Endodermal cell (in vitro differentiated cells): Measurements from ENCODE around the gene ABL1. TPM values are rescaled to one million over a fixed set of nuclear protein-coding genes. Genes with fewer than 3 reads are reported as not detected.

Source experiments
- DNase-seq: peaks from one replicate; pipeline ENCODE4 v3.0.0-alpha.2; 2017
- H3K27ac ChIP-seq: 2 replicates; pipeline ENCODE4 v1.5.1; 2013; ENCODE audit warnings: mild to moderate bottlenecking, low read depth, low read length, moderate library complexity
- H3K27me3 ChIP-seq: 2 replicates; pipeline ENCODE4 v1.6.1; 2013; ENCODE audit warnings: mild to moderate bottlenecking, low read length, moderate library complexity; ENCODE audit not compliant: insufficient read depth, control insufficient read depth, poor library complexity, severe bottlenecking
- H3K36me3 ChIP-seq: 2 replicates; pipeline ENCODE4 v1.7.0; 2013; ENCODE audit warnings: mild to moderate bottlenecking, low read length, moderate library complexity; ENCODE audit not compliant: control insufficient read depth, insufficient read depth
- H3K4me1 ChIP-seq: one replicate; pipeline ENCODE4 v1.7.0; 2013; ENCODE audit warnings: low read length; ENCODE audit not compliant: control insufficient read depth, insufficient read depth
- H3K4me3 ChIP-seq: 2 replicates; pipeline ENCODE4 v1.5.1; 2013; ENCODE audit warnings: mild to moderate bottlenecking, low read length, moderate library complexity
- H3K9ac ChIP-seq: 2 replicates; pipeline ENCODE4 v1.6.1; 2013; ENCODE audit warnings: mild to moderate bottlenecking, low read length, moderate library complexity; ENCODE audit not compliant: poor library complexity, severe bottlenecking; ENCODE audit errors: extremely low read depth
- H3K9me3 ChIP-seq: 2 replicates; pipeline ENCODE4 v1.6.1; 2013; ENCODE audit warnings: mild to moderate bottlenecking, low read length, moderate library complexity; ENCODE audit not compliant: control insufficient read depth
- H3K27ac Mint-ChIP-seq: 2 replicates; pipeline ENCODE4 v1.8.0; 2020; ENCODE audit warnings: mixed read lengths
- H3K27me3 Mint-ChIP-seq: 2 replicates; pipeline ENCODE4 v1.8.0; 2021; ENCODE audit warnings: mild to moderate bottlenecking, mixed read lengths; ENCODE audit not compliant: insufficient read depth
- H3K36me3 Mint-ChIP-seq: 2 replicates; pipeline ENCODE4 v1.8.0; 2020; ENCODE audit warnings: low read depth, mixed read lengths
- H3K4me1 Mint-ChIP-seq: 2 replicates; pipeline ENCODE4 v1.8.0; 2020; ENCODE audit warnings: mixed read lengths
- H3K4me3 Mint-ChIP-seq: 2 replicates; pipeline ENCODE4 v1.8.0; 2020; ENCODE audit warnings: mild to moderate bottlenecking, moderate library complexity, mixed read lengths
- H3K9me3 Mint-ChIP-seq: 2 replicates; pipeline ENCODE4 v1.8.0; 2020; ENCODE audit warnings: mild to moderate bottlenecking, mixed read lengths
- WGBS, 2 experiments: methylation state at CpG; one replicate each; pipeline versions ENCODE4 v1.1.5 to v1.1.7; 2013; ENCODE audit warnings: missing lambda C conversion rate in 2 of 2, mixed read lengths in 1 of 2; ENCODE audit not compliant: insufficient coverage in 1 of 2, insufficient read length in 1 of 2; 5-methylcytosine and 5-hydroxymethylcytosine counted together
- total RNA-seq, 2 donors: library from RNA; stranded (reverse); fragmentation: NEBNext Ultra II Directional in 1 of 2; extraction: Animal tissue kit (Norgen Biotek cat#: 25700) in 1 of 2; gene quantifications; 2 replicates in 1 of 2; 3 replicates in 1 of 2; pipeline ENCODE4 v1.2.1, GENCODE V29; 2021
- TF ChIP-seq, protein P1 (sequence below): fragments of 200-600 bp; sonication (generic); conservative IDR thresholded peaks from 2 replicates; pipeline ENCODE4 v1.5.0; 2021; ENCODE audit warnings: antibody characterized with exemption, mild to moderate bottlenecking

The ABL1 gene
- total RNA-seq, 2 donors from 2014 or later = 78.8 to 94.1 TPM

DNA sequence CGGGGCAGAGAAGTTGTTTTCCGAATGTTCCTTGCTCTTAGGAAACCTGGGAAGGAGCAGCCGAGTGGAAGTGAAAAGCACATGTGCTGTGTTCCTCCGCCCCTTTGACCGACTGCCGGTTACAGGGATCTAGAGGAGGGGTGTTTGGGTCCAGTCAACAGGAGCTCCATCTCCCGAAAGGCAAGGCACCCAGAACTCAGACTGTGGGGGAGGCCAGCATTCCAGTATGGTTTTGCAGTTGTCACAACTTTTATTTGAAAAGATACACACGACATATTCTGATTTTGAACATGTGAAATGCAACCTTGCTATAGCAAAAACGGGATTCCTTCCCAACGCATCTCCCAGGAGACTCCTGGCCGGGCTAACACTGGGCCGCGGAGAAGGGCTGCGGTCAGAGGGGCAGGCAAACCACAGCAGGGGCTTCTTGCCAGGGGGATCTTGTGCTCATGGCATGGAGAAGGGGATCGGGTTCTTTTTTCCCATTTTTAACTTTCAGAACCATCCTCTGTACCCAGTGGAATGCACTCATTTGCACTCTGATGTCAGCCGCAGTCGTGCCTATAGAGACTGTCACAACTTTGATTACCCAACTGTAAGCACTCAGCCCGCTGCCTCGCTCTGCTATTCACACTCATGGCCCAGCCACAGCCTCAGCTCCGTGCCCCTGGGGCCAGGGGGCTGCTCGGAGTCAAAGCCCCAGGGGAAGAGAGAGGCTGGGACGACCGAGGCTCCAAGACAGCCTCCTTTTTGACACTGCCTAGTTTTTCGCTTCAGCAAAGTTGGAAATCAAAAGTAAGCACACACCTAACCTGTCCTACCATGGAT, 57.6 kb downstream of the ABL1 start:
- Histone ChIP-seq H3K27me3 (no peaks in the 10 kb centered on the region), H3K9ac (no peak overlapping the region), H3K4me1 (peaks cover 10% of the 10 kb centered on the region), H3K9me3 (no peaks in the 10 kb centered on the region), H3K27ac (peak overlapping the region; percentile 72), H3K36me3 (peaks cover 18% of the 10 kb centered on the region), H3K4me3 (no peak overlapping the region)
- H3K27me3 Mint-ChIP-seq = no peaks in the 10 kb centered on the region
- 93 to 94% methylated on average over 18 to 24 of the region's 24 CpGs for WGBS, 2 experiments
- no peak overlapping the region for H3K4me3 Mint-ChIP-seq
- DNase-seq = peak; percentile 45
- TF ChIP-seq, protein P1, sequence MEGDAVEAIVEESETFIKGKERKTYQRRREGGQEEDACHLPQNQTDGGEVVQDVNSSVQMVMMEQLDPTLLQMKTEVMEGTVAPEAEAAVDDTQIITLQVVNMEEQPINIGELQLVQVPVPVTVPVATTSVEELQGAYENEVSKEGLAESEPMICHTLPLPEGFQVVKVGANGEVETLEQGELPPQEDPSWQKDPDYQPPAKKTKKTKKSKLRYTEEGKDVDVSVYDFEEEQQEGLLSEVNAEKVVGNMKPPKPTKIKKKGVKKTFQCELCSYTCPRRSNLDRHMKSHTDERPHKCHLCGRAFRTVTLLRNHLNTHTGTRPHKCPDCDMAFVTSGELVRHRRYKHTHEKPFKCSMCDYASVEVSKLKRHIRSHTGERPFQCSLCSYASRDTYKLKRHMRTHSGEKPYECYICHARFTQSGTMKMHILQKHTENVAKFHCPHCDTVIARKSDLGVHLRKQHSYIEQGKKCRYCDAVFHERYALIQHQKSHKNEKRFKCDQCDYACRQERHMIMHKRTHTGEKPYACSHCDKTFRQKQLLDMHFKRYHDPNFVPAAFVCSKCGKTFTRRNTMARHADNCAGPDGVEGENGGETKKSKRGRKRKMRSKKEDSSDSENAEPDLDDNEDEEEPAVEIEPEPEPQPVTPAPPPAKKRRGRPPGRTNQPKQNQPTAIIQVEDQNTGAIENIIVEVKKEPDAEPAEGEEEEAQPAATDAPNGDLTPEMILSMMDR = no peak
- peaks cover 11% of the 10 kb centered on the region for H3K4me1 Mint-ChIP-seq
- no peaks in the 10 kb centered on the region for H3K9me3 Mint-ChIP-seq
- peak overlapping the region; percentile 18 for H3K27ac Mint-ChIP-seq
- H3K36me3 Mint-ChIP-seq = peaks cover 21% of the 10 kb centered on the region

GRCh38 chr9:130893341-130894101, 58.5 kb downstream of the ABL1 start:
- peaks cover 12% of the 10 kb centered on the region for H3K36me3 Mint-ChIP-seq
- H3K4me1 ChIP-seq = peaks cover 10% of the 10 kb centered on the region
- H3K27ac Mint-ChIP-seq = no peak overlapping the region
- H3K36me3 ChIP-seq = peaks cover 12% of the 10 kb centered on the region
- H3K27ac ChIP-seq = no peak overlapping the region
- 92% methylated on average over 24 to 34 of the region's 34 CpGs for WGBS, 2 experiments
- no peaks in the 10 kb centered on the region for H3K9me3 Mint-ChIP-seq
- H3K27me3 ChIP-seq = no peaks in the 10 kb centered on the region
- no peaks in the 10 kb centered on the region for H3K27me3 Mint-ChIP-seq
- no peak overlapping the region for H3K4me3 ChIP-seq
- H3K9ac ChIP-seq = no peak overlapping the region
- H3K4me1 Mint-ChIP-seq = peaks cover 11% of the 10 kb centered on the region
- no peak overlapping the region for H3K4me3 Mint-ChIP-seq
- no peaks in the 10 kb centered on the region for H3K9me3 ChIP-seq
- DNase-seq = peak; percentile 81
- TF ChIP-seq, protein P1 = peak; percentile 71

DNA sequence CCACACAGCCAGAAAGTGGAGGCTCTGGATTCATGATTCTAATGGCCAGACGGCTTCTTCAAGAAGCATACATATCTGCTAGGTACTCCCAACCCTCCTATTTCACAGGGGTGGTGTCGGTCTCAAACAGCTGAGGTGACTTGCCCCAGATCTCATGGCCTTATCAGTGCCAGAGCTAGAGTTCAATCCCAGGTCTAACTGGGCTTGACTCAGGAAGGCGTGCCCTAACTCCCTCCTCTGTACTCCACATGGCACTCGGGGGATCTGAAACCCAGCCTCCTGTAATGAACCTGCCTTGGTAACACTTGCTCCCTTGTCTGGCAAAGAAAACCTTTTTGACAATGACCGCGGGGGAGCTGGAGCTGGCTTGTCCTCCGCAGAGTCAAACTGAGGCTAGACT, 59.5 kb downstream of the ABL1 start:
- Histone ChIP-seq H3K9ac (no peak overlapping the region), H3K4me1 (peaks cover 10% of the 10 kb centered on the region), H3K4me3 (no peak overlapping the region), H3K9me3 (no peaks in the 10 kb centered on the region), H3K36me3 (peaks cover 6% of the 10 kb centered on the region), H3K27ac (no peak overlapping the region), H3K27me3 (no peaks in the 10 kb centered on the region)
- Mint-ChIP-seq H3K36me3 (peaks cover 8% of the 10 kb centered on the region), H3K4me1 (peaks cover 11% of the 10 kb centered on the region), H3K27me3 (no peaks in the 10 kb centered on the region), H3K9me3 (no peaks in the 10 kb centered on the region), H3K27ac (no peak overlapping the region), H3K4me3 (no peak overlapping the region)
- TF ChIP-seq, protein P1 = no peak
- peak; percentile 41 for DNase-seq
- 89 to 100% methylated on average over 7 of the region's 7 CpGs for WGBS, 2 experiments
